Skeletal muscle satellite cell (primary cell): ENCODE measurements around the gene ALK.

Source experiments
- H3K27me3 ChIP-seq: 2 replicates; pipeline ENCODE4 v1.7.0; 2013; ENCODE audit warnings: low read length; ENCODE audit not compliant: control insufficient read depth, insufficient read depth
- H3K36me3 ChIP-seq: 2 replicates; pipeline ENCODE4 v1.7.0; 2013; ENCODE audit warnings: mild to moderate bottlenecking, control low read depth, low read length; ENCODE audit not compliant: insufficient read depth
- H3K4me1 ChIP-seq: 2 replicates; pipeline ENCODE4 v1.7.0; 2013; ENCODE audit warnings: low read length; ENCODE audit not compliant: control insufficient read depth, insufficient read depth
- H3K4me2 ChIP-seq: 2 replicates; pipeline ENCODE4 v1.7.0; 2013; ENCODE audit warnings: mild to moderate bottlenecking, low read length
- H3K4me3 ChIP-seq: 2 replicates; pipeline ENCODE4 v1.7.0; 2013; ENCODE audit warnings: low read length
- H3K9ac ChIP-seq: 2 replicates; pipeline ENCODE4 v1.7.0; 2013; ENCODE audit warnings: mild to moderate bottlenecking, low read depth, low read length, moderate library complexity
- H3K9me3 ChIP-seq: replicated peaks from 2 replicates; pipeline ENCODE4 v1.7.0; 2013; ENCODE audit warnings: mild to moderate bottlenecking, control low read depth, low read length

ALK gene

GRCh38 chr2:29567906-29568520 is 353.4 kb downstream of the ALK start:
- no peak overlapping the region for H3K9ac ChIP-seq
- H3K27me3 ChIP-seq = peaks cover 3% of the 10 kb centered on the region
- no peaks in the 10 kb centered on the region for H3K9me3 ChIP-seq
- H3K4me1 ChIP-seq = no peaks in the 10 kb centered on the region
- no peak overlapping the region for H3K4me3 ChIP-seq
- no peak overlapping the region for H3K4me2 ChIP-seq
- H3K36me3 ChIP-seq = no peaks in the 10 kb centered on the region

GRCh38 chr2:29563697-29564096 is 357.7 kb downstream of the ALK start:
- no peak overlapping the region for H3K4me3 ChIP-seq
- H3K9ac ChIP-seq = no peak overlapping the region
- H3K27me3 ChIP-seq = peaks cover 3% of the 10 kb centered on the region
- H3K4me1 ChIP-seq = no peaks in the 10 kb centered on the region
- no peaks in the 10 kb centered on the region for H3K9me3 ChIP-seq
- H3K4me2 ChIP-seq = no peak overlapping the region
- H3K36me3 ChIP-seq = no peaks in the 10 kb centered on the region

- Histone ChIP-seq H3K9ac (no peak overlapping the region), H3K27me3 (no peaks in the 10 kb centered on the region), H3K4me1 (no peaks in the 10 kb centered on the region), H3K4me2 (no peak overlapping the region), H3K36me3 (no peaks in the 10 kb centered on the region), H3K9me3 (no peaks in the 10 kb centered on the region), H3K4me3 (no peak overlapping the region)
These were observed 358.5 kb downstream of the ALK start for GRCh38 chr2:29562896-29563295.

GRCh38 chr2:29562319-29562718 is 359.1 kb downstream of the ALK start:
- H3K27me3 ChIP-seq = no peaks in the 10 kb centered on the region
- no peak overlapping the region for H3K4me2 ChIP-seq
- H3K4me1 ChIP-seq = no peaks in the 10 kb centered on the region
- H3K4me3 ChIP-seq = no peak overlapping the region
- no peak overlapping the region for H3K9ac ChIP-seq
- no peaks in the 10 kb centered on the region for H3K36me3 ChIP-seq
- no peaks in the 10 kb centered on the region for H3K9me3 ChIP-seq

- Histone ChIP-seq H3K4me3 (no peak overlapping the region), H3K9ac (no peak overlapping the region), H3K36me3 (no peaks in the 10 kb centered on the region), H3K4me2 (no peak overlapping the region), H3K27me3 (no peaks in the 10 kb centered on the region), H3K9me3 (no peaks in the 10 kb centered on the region), H3K4me1 (no peaks in the 10 kb centered on the region)
These were observed 359.8 kb downstream of the ALK start for GRCh38 chr2:29561628-29562027.

- Histone ChIP-seq H3K4me2 (no peak overlapping the region), H3K9me3 (no peaks in the 10 kb centered on the region), H3K27me3 (no peaks in the 10 kb centered on the region), H3K4me1 (no peaks in the 10 kb centered on the region), H3K9ac (no peak overlapping the region), H3K36me3 (no peaks in the 10 kb centered on the region), H3K4me3 (no peak overlapping the region)
These were observed 360.2 kb downstream of the ALK start for GRCh38 chr2:29561181-29561580.

GRCh38 chr2:29560566-29560965 is 360.8 kb downstream of the ALK start:
- no peak overlapping the region for H3K4me3 ChIP-seq
- H3K36me3 ChIP-seq = no peaks in the 10 kb centered on the region
- H3K9me3 ChIP-seq = no peaks in the 10 kb centered on the region
- no peak overlapping the region for H3K9ac ChIP-seq
- H3K4me2 ChIP-seq = no peak overlapping the region
- H3K27me3 ChIP-seq = no peaks in the 10 kb centered on the region
- no peaks in the 10 kb centered on the region for H3K4me1 ChIP-seq

- no peaks in the 10 kb centered on the region for H3K4me1 ChIP-seq
- H3K4me2 ChIP-seq = no peak overlapping the region
- H3K27me3 ChIP-seq = no peaks in the 10 kb centered on the region
- no peak overlapping the region for H3K9ac ChIP-seq
- no peak overlapping the region for H3K4me3 ChIP-seq
- H3K9me3 ChIP-seq = no peaks in the 10 kb centered on the region
- H3K36me3 ChIP-seq = no peaks in the 10 kb centered on the region
These were observed 361.4 kb downstream of the ALK start for GRCh38 chr2:29560030-29560429.

GRCh38 chr2:29559578-29559977 is 361.8 kb downstream of the ALK start:
- H3K27me3 ChIP-seq = no peaks in the 10 kb centered on the region
- no peaks in the 10 kb centered on the region for H3K9me3 ChIP-seq
- H3K4me3 ChIP-seq = no peak overlapping the region
- H3K36me3 ChIP-seq = no peaks in the 10 kb centered on the region
- no peak overlapping the region for H3K9ac ChIP-seq
- no peak overlapping the region for H3K4me2 ChIP-seq
- H3K4me1 ChIP-seq = no peaks in the 10 kb centered on the region

GRCh38 chr2:29558097-29558496 is 363.3 kb downstream of the ALK start:
- no peak overlapping the region for H3K4me3 ChIP-seq
- no peak overlapping the region for H3K4me2 ChIP-seq
- no peak overlapping the region for H3K9ac ChIP-seq
- H3K36me3 ChIP-seq = no peaks in the 10 kb centered on the region
- H3K9me3 ChIP-seq = no peaks in the 10 kb centered on the region
- no peaks in the 10 kb centered on the region for H3K4me1 ChIP-seq
- H3K27me3 ChIP-seq = no peaks in the 10 kb centered on the region

- Histone ChIP-seq H3K4me3 (no peak overlapping the region), H3K9me3 (no peaks in the 10 kb centered on the region), H3K9ac (no peak overlapping the region), H3K4me1 (no peaks in the 10 kb centered on the region), H3K27me3 (no peaks in the 10 kb centered on the region), H3K4me2 (no peak overlapping the region), H3K36me3 (no peaks in the 10 kb centered on the region)
These were observed 364.1 kb downstream of the ALK start for GRCh38 chr2:29557268-29557667.

- H3K9ac ChIP-seq = no peak overlapping the region
- H3K27me3 ChIP-seq = no peaks in the 10 kb centered on the region
- H3K36me3 ChIP-seq = no peaks in the 10 kb centered on the region
- H3K4me3 ChIP-seq = no peak overlapping the region
- no peaks in the 10 kb centered on the region for H3K9me3 ChIP-seq
- no peak overlapping the region for H3K4me2 ChIP-seq
- no peaks in the 10 kb centered on the region for H3K4me1 ChIP-seq
These were observed 372.4 kb downstream of the ALK start for GRCh38 chr2:29549069-29549380.
